Breast epithelium (tissue), 3 donors: ENCODE data around the gene ANKRD1.

Experiments
- POLR2AphosphoS5 ChIP-seq, 3 donors: sonication (generic); formaldehyde crosslinking; IDR thresholded peaks; one replicate each; pipeline ENCODE4 v1.6.1; 2017; ENCODE audit warnings: antibody characterized with exemption in 3 of 3
- TF ChIP-seq, protein P1 (sequence below), 3 donors: fragments of 450-650 bp; IDR thresholded peaks; one replicate each; pipeline ENCODE4 v1.5.1; 2016 to 2017; ENCODE audit warnings: antibody characterized with exemption in 3 of 3, mild to moderate bottlenecking in 3 of 3, moderate library complexity in 3 of 3

GRCh38 chr10:90929179-90929578 is 8.3 kb upstream of the ANKRD1 start:
- TF ChIP-seq POLR2AphosphoS5 (IDR thresholded peaks at IDR 0.05): no peak
- TF ChIP-seq, protein P1, sequence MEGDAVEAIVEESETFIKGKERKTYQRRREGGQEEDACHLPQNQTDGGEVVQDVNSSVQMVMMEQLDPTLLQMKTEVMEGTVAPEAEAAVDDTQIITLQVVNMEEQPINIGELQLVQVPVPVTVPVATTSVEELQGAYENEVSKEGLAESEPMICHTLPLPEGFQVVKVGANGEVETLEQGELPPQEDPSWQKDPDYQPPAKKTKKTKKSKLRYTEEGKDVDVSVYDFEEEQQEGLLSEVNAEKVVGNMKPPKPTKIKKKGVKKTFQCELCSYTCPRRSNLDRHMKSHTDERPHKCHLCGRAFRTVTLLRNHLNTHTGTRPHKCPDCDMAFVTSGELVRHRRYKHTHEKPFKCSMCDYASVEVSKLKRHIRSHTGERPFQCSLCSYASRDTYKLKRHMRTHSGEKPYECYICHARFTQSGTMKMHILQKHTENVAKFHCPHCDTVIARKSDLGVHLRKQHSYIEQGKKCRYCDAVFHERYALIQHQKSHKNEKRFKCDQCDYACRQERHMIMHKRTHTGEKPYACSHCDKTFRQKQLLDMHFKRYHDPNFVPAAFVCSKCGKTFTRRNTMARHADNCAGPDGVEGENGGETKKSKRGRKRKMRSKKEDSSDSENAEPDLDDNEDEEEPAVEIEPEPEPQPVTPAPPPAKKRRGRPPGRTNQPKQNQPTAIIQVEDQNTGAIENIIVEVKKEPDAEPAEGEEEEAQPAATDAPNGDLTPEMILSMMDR (IDR thresholded peaks at IDR 0.05): no peak
